WTC11 (cell line): ENCODE measurements around the gene MAPKAPK3. TPM values are rescaled to one million over a fixed set of nuclear protein-coding genes. Genes with fewer than 3 reads are reported as not detected.

Experiments used
- ATAC-seq: fragments of 200-7000 bp; cut with Tn5 transposase; 2 replicates; pipeline ENCODE4 v1.10.0; 2021; ENCODE audit warnings: mild to moderate bottlenecking, moderate library complexity
- CTCF ChIA-PET: fragments of 300-600 bp; sonication (Branson Sonifier 250); formaldehyde crosslinking; loops from one replicate; lab custom pipeline; 2021; ENCODE audit warnings: antibody characterized with exemption; lab: Charles Lee
- POLR2A ChIA-PET: fragments of 350-600 bp; sonication (Branson Sonifier 250); formaldehyde crosslinking; loops from one replicate; lab custom pipeline; 2021; ENCODE audit warnings: antibody characterized with exemption; lab: Charles Lee
- DNase-seq: peaks from one replicate; pipeline ENCODE4 v3.0.0; 2021; ENCODE audit warnings: low spot score
- H3K27ac Mint-ChIP-seq: 2 replicates; pipeline ENCODE4 v1.8.0; 2021; ENCODE audit warnings: mixed read lengths
- H3K27me3 Mint-ChIP-seq: 2 replicates; pipeline ENCODE4 v1.8.0; 2021; ENCODE audit warnings: low read depth, mild to moderate bottlenecking, moderate library complexity, mixed read lengths
- H3K36me3 Mint-ChIP-seq: 2 replicates; pipeline ENCODE4 v1.8.0; 2021; ENCODE audit warnings: mixed read lengths
- H3K4me1 Mint-ChIP-seq: 2 replicates; pipeline ENCODE4 v1.8.0; 2022; ENCODE audit warnings: mixed read lengths
- H3K4me3 Mint-ChIP-seq: 2 replicates; pipeline ENCODE4 v1.8.0; 2021; ENCODE audit warnings: mild to moderate bottlenecking, moderate library complexity, mixed read lengths
- H3K9me3 Mint-ChIP-seq: 2 replicates; pipeline ENCODE4 v1.8.0; 2021; ENCODE audit warnings: mixed read lengths
- CREB1 ChIP-seq: sonication (generic); formaldehyde crosslinking; IDR thresholded peaks from 2 replicates; pipeline ENCODE4 v1.8.0; 2023; ENCODE audit warnings: mild to moderate bottlenecking, missing genetic modification reagents
- ESRRA ChIP-seq: sonication (generic); formaldehyde crosslinking; IDR thresholded peaks from 2 replicates; pipeline ENCODE4 v1.8.1; 2022; ENCODE audit warnings: mild to moderate bottlenecking, missing genetic modification reagents, borderline replicate concordance
- GTF2I ChIP-seq: fragments of 250-450 bp; sonication (Bioruptor Pico); conservative IDR thresholded peaks from 2 replicates; pipeline ENCODE4 v1.4.0; 2021; ENCODE audit warnings: mild to moderate bottlenecking
- JUN ChIP-seq: sonication (generic); formaldehyde crosslinking; IDR thresholded peaks from 2 replicates; pipeline ENCODE4 v1.8.0; 2023; ENCODE audit warnings: mild to moderate bottlenecking, missing genetic modification reagents
- RELA ChIP-seq: sonication (generic); formaldehyde crosslinking; IDR thresholded peaks from 2 replicates; pipeline ENCODE4 v1.8.1; 2022; ENCODE audit warnings: missing genetic modification reagents, mild to moderate bottlenecking, borderline replicate concordance
- SOX15 ChIP-seq: fragments of 250-450 bp; sonication (Bioruptor Pico); IDR thresholded peaks from 2 replicates; pipeline ENCODE4 v1.9.0; 2021; ENCODE audit warnings: mild to moderate bottlenecking
- SP1 ChIP-seq: sonication (generic); formaldehyde crosslinking; conservative IDR thresholded peaks from 2 replicates; pipeline ENCODE4 v1.8.1; 2022; ENCODE audit warnings: missing genetic modification reagents
- TCF7 ChIP-seq: sonication (generic); formaldehyde crosslinking; IDR thresholded peaks from 2 replicates; pipeline ENCODE4 v1.8.0; 2022; ENCODE audit warnings: mild to moderate bottlenecking, low read depth, missing genetic modification reagents, moderate library complexity
- TEAD1 ChIP-seq: sonication (generic); formaldehyde crosslinking; IDR thresholded peaks from 2 replicates; pipeline ENCODE4 v1.8.0; 2022; ENCODE audit warnings: mild to moderate bottlenecking, missing genetic modification reagents
- TEAD4 ChIP-seq: sonication (generic); formaldehyde crosslinking; IDR thresholded peaks from 2 replicates; pipeline ENCODE4 v1.8.0; 2022; ENCODE audit warnings: mild to moderate bottlenecking, missing genetic modification reagents
- ZNF396 ChIP-seq: fragments of 250-450 bp; sonication (Bioruptor Pico); IDR thresholded peaks from 2 replicates; pipeline ENCODE4 v1.8.0; 2021; ENCODE audit warnings: mild to moderate bottlenecking, moderate library complexity, borderline replicate concordance
- total RNA-seq: library from RNA; stranded (reverse); gene quantifications from 3 replicates; pipeline ENCODE4 v1.2.3, GENCODE V29; 2021
- TF ChIP-seq, protein P1 (sequence below): sonication (generic); formaldehyde crosslinking; IDR thresholded peaks from 2 replicates; pipeline ENCODE4 v1.8.1; 2023; ENCODE audit warnings: mild to moderate bottlenecking, missing genetic modification reagents
- TF ChIP-seq, protein P2 (sequence below): sonication (generic); formaldehyde crosslinking; IDR thresholded peaks from 2 replicates; pipeline ENCODE4 v1.8.1; 2022; ENCODE audit warnings: low read depth, mild to moderate bottlenecking, moderate library complexity, missing genetic modification reagents, borderline replicate concordance
- TF ChIP-seq, protein P3 (sequence below): sonication (generic); formaldehyde crosslinking; IDR thresholded peaks from 2 replicates; pipeline ENCODE4 v1.8.1; 2022; ENCODE audit warnings: low read depth, missing genetic modification reagents, borderline replicate concordance
- TF ChIP-seq, protein P4 (sequence below): sonication (generic); formaldehyde crosslinking; IDR thresholded peaks from 2 replicates; pipeline ENCODE4 v1.8.0; 2022; ENCODE audit warnings: missing genetic modification reagents
- TF ChIP-seq, protein P5 (sequence below): fragments of 250-450 bp; sonication (Bioruptor Pico); conservative IDR thresholded peaks from 2 replicates; pipeline ENCODE4 v1.9.0; 2021; ENCODE audit warnings: mild to moderate bottlenecking
- TF ChIP-seq, protein P6 (sequence below): sonication (generic); formaldehyde crosslinking; IDR thresholded peaks from 2 replicates; pipeline ENCODE4 v1.8.1; 2023; ENCODE audit warnings: mild to moderate bottlenecking, missing genetic modification reagents, moderate library complexity
- TF ChIP-seq, protein P7 (sequence below): fragments of 250-450 bp; sonication (Bioruptor Pico); IDR thresholded peaks from 2 replicates; pipeline ENCODE4 v1.8.0; 2021; ENCODE audit warnings: mild to moderate bottlenecking
- TF ChIP-seq, protein P8 (sequence below): sonication (generic); formaldehyde crosslinking; IDR thresholded peaks from 2 replicates; pipeline ENCODE4 v1.8.1; 2022; ENCODE audit warnings: missing genetic modification reagents, borderline replicate concordance

MAPKAPK3 gene
- total RNA-seq, 1 experiment from 2014 or later = 60.2 TPM

DNA sequence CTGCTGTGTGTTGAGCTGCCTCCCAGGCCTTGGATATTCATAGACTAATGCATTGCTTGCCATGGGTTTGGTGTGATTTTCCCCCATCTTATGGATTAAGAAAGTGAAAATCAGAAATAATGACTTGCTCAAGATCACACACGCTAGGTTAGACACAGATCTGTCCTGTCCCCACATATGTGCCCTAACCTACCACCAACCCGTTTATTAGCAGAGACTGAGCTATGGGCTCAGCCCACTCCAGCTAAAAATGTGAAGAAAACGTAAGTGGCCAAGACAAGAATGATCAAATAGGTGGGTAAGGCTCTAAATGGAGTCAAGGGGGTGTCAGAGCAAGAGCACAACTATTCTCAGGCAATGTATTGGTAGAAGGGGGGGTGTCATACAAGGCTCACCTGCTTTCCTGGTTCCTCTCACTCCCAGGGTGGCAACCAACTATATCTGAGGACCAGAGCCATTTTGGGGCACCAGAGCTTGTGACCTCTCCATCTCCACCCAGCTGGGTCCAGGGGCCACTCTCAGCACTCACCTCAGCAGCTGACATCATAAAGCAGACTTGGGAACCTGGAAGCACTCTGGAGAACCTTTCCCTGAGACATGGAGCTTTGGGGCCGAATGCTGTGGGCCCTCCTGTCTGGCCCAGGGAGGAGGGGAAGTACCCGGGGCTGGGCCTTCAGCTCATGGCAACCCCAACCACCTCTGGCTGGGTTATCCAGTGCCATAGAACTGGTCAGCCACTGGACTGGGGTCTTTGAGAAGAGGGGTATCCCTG is 46.3 kb upstream of the MAPKAPK3 start:
- Mint-ChIP-seq H3K9me3 (no peaks in the 10 kb centered on the region), H3K27ac (no peak overlapping the region), H3K36me3 (no peaks in the 10 kb centered on the region), H3K27me3 (peaks cover 15% of the 10 kb centered on the region), H3K4me1 (peaks cover 17% of the 10 kb centered on the region), H3K4me3 (peak overlapping the region; percentile 96)
- TF ChIP-seq, protein P1, sequence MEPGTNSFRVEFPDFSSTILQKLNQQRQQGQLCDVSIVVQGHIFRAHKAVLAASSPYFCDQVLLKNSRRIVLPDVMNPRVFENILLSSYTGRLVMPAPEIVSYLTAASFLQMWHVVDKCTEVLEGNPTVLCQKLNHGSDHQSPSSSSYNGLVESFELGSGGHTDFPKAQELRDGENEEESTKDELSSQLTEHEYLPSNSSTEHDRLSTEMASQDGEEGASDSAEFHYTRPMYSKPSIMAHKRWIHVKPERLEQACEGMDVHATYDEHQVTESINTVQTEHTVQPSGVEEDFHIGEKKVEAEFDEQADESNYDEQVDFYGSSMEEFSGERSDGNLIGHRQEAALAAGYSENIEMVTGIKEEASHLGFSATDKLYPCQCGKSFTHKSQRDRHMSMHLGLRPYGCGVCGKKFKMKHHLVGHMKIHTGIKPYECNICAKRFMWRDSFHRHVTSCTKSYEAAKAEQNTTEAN (CRISPR knock-in tag) = no peak
- TF ChIP-seq GTF2I (CRISPR knock-in tag) (no peak), SP1 (CRISPR knock-in tag) (no peak)
- TF ChIP-seq, protein P2, sequence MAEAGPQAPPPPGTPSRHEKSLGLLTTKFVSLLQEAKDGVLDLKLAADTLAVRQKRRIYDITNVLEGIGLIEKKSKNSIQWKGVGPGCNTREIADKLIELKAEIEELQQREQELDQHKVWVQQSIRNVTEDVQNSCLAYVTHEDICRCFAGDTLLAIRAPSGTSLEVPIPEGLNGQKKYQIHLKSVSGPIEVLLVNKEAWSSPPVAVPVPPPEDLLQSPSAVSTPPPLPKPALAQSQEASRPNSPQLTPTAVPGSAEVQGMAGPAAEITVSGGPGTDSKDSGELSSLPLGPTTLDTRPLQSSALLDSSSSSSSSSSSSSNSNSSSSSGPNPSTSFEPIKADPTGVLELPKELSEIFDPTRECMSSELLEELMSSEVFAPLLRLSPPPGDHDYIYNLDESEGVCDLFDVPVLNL (CRISPR knock-in tag) = no peak
- TF ChIP-seq, protein P3, sequence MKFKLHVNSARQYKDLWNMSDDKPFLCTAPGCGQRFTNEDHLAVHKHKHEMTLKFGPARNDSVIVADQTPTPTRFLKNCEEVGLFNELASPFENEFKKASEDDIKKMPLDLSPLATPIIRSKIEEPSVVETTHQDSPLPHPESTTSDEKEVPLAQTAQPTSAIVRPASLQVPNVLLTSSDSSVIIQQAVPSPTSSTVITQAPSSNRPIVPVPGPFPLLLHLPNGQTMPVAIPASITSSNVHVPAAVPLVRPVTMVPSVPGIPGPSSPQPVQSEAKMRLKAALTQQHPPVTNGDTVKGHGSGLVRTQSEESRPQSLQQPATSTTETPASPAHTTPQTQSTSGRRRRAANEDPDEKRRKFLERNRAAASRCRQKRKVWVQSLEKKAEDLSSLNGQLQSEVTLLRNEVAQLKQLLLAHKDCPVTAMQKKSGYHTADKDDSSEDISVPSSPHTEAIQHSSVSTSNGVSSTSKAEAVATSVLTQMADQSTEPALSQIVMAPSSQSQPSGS = no peak
- CTCF ChIA-PET = interaction anchor here (1.1 to 5.5 kb wide), 8 partner anchors 15 to 223 kb away, joined by 3 to 98 read pairs (median 8); partner anchors contain the start of gene CISH
- DNase-seq (no peak), ATAC-seq (no peak)
- POLR2A ChIA-PET = interaction anchor here (0.6 kb wide), 1 partner anchor 234 kb away, joined by 3 read pairs; no protein-coding TSS in a partner anchor

DNA sequence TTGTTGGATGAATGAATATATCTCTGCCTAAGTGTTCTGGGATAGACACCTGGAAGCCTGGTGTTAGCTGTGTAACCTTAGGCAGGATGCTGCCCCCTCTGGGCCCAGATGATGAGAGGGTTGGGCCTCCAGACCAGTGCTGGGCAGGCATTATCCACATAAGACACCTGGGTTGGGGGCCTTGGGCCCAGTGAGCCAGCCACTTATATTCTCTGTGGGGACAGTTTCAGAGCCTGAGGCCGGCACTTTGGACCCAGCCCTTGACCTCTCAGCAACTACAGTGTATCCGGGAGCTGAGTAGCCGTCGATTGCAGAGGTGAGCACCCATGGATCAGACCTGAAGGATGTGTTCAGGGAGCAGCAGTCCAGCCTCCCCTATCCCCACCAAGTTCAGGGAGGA is 45.5 kb upstream of the MAPKAPK3 start:
- no peak for TF ChIP-seq JUN (CRISPR knock-in tag)
- TF ChIP-seq TEAD1 (CRISPR knock-in tag) = no peak
- no peak for TF ChIP-seq RELA (CRISPR knock-in tag)
- TF ChIP-seq TEAD4 (CRISPR knock-in tag) = no peak
- TF ChIP-seq SOX15 (CRISPR knock-in tag) = no peak
- TF ChIP-seq, protein P4, sequence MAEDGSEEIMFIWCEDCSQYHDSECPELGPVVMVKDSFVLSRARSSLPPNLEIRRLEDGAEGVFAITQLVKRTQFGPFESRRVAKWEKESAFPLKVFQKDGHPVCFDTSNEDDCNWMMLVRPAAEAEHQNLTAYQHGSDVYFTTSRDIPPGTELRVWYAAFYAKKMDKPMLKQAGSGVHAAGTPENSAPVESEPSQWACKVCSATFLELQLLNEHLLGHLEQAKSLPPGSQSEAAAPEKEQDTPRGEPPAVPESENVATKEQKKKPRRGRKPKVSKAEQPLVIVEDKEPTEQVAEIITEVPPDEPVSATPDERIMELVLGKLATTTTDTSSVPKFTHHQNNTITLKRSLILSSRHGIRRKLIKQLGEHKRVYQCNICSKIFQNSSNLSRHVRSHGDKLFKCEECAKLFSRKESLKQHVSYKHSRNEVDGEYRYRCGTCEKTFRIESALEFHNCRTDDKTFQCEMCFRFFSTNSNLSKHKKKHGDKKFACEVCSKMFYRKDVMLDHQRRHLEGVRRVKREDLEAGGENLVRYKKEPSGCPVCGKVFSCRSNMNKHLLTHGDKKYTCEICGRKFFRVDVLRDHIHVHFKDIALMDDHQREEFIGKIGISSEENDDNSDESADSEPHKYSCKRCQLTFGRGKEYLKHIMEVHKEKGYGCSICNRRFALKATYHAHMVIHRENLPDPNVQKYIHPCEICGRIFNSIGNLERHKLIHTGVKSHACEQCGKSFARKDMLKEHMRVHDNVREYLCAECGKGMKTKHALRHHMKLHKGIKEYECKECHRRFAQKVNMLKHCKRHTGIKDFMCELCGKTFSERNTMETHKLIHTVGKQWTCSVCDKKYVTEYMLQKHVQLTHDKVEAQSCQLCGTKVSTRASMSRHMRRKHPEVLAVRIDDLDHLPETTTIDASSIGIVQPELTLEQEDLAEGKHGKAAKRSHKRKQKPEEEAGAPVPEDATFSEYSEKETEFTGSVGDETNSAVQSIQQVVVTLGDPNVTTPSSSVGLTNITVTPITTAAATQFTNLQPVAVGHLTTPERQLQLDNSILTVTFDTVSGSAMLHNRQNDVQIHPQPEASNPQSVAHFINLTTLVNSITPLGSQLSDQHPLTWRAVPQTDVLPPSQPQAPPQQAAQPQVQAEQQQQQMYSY (CRISPR knock-in tag) = no peak
- TF ChIP-seq ESRRA (CRISPR knock-in tag) = no peak
- TF ChIP-seq, protein P5, sequence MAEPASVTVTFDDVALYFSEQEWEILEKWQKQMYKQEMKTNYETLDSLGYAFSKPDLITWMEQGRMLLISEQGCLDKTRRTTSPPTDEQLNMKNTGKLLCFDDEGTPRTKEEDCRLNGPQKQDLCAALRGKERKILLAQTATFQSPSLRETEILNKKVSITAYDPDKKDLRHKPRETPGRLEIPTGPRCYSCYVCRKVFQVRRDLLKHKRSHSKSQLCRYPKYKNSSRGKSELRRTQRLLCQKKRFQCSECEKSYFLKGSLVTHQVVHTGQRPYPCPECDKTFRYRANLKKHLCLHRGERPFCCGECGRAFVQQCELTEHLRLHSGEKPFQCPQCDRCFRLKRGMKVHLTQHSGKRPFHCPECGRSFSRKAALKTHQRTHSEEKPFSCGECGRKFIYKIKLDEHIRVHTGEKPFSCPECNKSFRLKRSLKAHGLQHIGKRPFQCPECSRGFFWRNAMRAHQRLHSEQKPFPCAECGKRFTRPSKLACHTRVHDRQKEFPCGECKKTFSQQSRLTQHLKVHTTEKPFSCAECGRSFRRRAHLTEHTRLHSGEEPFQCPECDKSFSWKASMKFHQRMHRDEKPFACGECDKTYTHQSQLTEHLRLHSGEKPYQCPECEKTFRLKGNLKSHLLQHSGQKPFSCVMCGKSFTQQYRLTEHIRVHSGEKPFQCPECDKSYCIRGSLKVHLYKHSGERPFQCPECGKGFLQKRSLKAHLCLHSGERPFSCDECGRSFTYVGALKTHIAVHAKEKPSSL (CRISPR knock-in tag) = no peak
- no peak for TF ChIP-seq CREB1 (CRISPR knock-in tag)
- TF ChIP-seq, protein P6, sequence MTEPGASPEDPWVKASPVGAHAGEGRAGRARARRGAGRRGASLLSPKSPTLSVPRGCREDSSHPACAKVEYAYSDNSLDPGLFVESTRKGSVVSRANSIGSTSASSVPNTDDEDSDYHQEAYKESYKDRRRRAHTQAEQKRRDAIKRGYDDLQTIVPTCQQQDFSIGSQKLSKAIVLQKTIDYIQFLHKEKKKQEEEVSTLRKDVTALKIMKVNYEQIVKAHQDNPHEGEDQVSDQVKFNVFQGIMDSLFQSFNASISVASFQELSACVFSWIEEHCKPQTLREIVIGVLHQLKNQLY (CRISPR knock-in tag) = no peak
- no peak for TF ChIP-seq TCF7 (CRISPR knock-in tag)
- TF ChIP-seq, protein P7, sequence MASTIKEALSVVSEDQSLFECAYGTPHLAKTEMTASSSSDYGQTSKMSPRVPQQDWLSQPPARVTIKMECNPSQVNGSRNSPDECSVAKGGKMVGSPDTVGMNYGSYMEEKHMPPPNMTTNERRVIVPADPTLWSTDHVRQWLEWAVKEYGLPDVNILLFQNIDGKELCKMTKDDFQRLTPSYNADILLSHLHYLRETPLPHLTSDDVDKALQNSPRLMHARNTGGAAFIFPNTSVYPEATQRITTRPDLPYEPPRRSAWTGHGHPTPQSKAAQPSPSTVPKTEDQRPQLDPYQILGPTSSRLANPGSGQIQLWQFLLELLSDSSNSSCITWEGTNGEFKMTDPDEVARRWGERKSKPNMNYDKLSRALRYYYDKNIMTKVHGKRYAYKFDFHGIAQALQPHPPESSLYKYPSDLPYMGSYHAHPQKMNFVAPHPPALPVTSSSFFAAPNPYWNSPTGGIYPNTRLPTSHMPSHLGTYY (CRISPR knock-in tag) = no peak
- TF ChIP-seq, protein P8, sequence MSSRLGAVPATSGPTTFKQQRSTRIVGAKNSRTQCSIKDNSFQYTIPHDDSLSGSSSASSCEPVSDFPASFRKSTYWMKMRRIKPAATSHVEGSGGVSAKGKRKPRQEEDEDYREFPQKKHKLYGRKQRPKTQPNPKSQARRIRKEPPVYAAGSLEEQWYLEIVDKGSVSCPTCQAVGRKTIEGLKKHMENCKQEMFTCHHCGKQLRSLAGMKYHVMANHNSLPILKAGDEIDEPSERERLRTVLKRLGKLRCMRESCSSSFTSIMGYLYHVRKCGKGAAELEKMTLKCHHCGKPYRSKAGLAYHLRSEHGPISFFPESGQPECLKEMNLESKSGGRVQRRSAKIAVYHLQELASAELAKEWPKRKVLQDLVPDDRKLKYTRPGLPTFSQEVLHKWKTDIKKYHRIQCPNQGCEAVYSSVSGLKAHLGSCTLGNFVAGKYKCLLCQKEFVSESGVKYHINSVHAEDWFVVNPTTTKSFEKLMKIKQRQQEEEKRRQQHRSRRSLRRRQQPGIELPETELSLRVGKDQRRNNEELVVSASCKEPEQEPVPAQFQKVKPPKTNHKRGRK (CRISPR knock-in tag) = no peak
- TF ChIP-seq ZNF396 = no peak
- ChIA-PET CTCF (interaction anchor here (1.1 to 5.5 kb wide), 7 partner anchors 16 to 224 kb away, joined by 3 to 98 read pairs (median 5); partner anchors contain the start of gene CISH), POLR2A (interaction anchor here (0.6 kb wide), 1 partner anchor 234 kb away, joined by 3 read pairs; no protein-coding TSS in a partner anchor)
- no peak overlapping the region for H3K4me3 Mint-ChIP-seq
- H3K36me3 Mint-ChIP-seq = no peaks in the 10 kb centered on the region
- DNase-seq (no peak), ATAC-seq (no peak)
- no peak overlapping the region for H3K27ac Mint-ChIP-seq
- no peaks in the 10 kb centered on the region for H3K9me3 Mint-ChIP-seq
- H3K27me3 Mint-ChIP-seq = peaks cover 7% of the 10 kb centered on the region
- H3K4me1 Mint-ChIP-seq = peaks cover 15% of the 10 kb centered on the region
